HG03432 (cell line): ENCODE measurements around the gene TMC2.
"Not testable (repeated sequence)": the region's sequence is repeated elsewhere in the genome, so short reads cannot be mapped to it uniquely, and the experiment has no call there.

Source experiments
- ATAC-seq: cut with Tn5 transposase; IDR thresholded peaks from one replicate; pipeline ENCODE4 v1.9.1; 2021; ENCODE audit warnings: mild to moderate bottlenecking, moderate library complexity; ENCODE audit not compliant: unreplicated experiment

TMC2 gene

GRCh38 chr20:2657241-2657640 lies 120.9 kb downstream of the TMC2 start:
- ATAC-seq = no peak

DNA sequence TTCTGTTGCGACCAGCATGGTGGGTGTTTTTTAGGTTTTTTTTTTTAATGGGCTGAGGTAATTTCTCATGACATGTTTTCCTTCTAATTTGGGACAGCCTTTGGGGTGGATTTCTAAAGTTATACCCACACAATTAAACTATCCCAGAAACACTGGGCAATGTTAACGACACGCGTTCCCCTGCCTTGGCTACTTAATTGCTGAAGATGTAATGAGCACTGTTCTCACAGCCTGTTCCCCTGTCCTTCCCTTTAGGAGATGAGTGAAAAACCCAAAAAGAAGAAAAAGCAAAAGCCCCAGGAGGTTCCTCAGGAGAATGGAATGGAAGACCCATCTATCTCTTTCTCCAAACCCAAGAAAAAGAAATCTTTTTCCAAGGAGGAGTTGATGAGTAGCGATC lies 121.3 kb downstream of the TMC2 start:
- ATAC-seq = no peak

- ATAC-seq = no peak
Measured at GRCh38 chr20:2658414-2659354, 122.3 kb downstream of the TMC2 start.

DNA sequence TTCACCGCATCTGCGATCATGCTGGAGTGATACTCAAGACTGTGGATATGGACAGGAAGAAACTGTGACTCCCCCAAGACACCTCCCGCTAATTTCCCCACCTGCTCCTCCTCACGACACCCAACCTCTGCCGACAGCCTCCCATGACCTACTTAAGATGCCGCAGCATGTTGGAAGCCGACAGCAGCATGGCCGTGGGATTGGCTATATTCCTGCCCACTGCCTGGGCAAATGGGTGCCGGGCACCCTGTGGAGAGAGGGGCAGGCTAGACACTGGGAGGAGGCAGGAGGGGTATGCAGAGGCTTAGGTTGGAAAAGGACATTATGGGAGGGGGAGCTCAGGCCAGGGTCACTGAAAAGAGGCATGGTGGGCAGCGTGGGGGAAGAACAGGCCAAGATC lies 123.2 kb downstream of the TMC2 start:
- no peak for ATAC-seq

DNA sequence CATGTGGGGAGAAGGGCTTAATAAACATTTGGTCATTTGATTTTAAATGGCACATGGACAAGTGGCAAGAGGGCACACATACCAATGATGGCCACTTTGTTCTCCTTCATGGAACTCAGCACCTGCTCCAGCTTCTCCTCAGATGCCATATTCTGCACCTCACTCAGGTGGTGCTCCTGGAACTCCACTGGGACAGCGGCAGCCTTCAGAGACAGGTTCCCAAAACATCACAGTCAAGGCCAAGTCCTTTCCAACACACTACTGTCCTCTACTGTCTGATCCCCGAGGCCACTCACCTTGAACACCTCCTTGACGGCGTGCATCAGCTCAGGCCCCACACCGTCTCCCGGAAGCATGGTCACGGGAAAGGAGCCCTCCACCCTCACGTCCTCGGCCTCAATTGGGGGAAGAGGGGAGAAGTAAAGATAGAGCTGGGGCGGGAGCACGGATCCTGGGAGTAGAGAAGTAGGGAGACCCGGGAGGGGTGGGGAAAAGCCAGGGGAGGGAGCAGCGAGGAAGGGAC lies 127.1 kb downstream of the TMC2 start:
- ATAC-seq = no peak

DNA sequence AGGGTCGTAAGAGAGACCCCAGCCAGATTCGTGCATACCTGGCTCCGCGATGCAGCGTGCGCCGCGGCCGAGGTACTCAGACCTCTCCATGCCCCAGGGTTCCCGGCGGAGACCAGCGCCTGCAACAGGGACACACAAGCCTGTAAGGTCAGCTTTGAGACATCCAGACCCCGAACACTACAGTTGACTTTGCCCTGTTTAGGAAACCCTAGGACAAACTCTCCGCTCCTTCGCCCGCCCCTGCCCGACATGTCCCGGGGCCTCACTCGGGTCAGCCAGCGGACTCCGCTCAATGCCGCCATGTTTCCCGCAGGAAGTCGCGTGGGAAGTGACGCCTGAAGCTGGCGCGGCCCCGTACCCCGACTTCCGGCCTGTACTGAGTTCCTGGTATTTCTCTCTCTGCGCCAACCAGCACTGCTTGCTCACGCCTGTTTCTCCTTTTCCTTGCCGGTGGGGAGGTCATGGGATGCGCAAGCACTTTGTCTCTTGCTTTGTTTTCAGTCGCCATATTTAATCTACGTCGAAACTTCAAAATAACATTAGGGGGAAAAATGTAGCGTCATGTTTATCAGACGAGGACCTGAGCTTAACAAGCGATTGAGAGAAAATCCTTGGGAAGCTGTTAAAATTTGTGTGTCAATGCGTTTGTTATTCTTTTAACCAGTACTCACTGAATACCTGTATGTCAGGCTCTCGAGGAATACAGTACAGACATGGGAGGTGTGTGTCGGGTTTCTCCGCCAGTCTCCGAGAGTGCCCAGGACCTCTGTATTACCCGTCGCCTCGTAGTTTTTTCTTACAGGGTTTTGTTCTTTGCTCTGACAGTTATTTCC lies 127.7 kb downstream of the TMC2 start, which contains the start of gene IDH3B:
IDH3B (minus strand) TSS at position 330 of the 833 bp plus-strand sequence; CDS start at position 302, 28 bp downstream.
- peak; percentile 93 for ATAC-seq

DNA sequence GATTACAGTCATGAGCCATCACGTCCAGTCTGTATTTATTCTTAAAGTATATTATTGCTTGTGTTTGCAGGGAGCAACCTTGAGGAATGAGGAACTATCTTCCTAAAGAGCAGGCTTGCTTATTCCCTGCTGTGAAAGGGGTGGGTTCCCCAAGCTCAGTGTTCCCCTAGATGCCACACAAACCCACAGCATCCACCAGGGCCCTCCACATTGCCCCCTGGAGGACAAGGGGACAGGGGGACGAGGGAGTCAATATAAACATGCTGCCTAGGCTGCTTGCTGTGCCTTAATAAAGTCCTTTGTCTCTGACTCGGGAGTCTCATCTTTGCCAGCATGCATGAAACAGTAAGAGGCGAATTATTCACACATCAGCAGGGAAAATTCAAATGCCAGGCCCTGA lies 135.6 kb downstream of the TMC2 start:
- no peak for ATAC-seq

GRCh38 chr20:2672446-2672845 lies 136.1 kb downstream of the TMC2 start:
- no peak for ATAC-seq

DNA sequence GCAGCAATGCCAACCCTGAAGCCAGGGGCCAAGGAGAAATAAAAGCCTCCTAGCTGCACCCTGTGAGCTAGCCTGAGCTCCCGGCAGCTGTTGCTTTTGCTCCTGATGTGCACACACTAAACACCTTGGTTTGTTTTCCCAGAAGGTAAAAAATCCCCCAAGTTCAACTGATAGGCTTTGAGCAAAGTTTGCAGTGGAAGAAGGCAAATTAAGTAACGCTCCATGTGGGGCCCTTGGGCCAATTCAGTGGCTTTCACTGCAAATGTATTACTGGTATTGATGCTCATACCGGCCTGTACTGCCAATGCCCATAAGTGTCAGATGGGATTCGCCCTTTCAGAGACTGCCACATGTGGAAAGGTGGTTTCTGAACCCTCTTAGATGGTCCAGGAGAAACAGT lies 137.1 kb downstream of the TMC2 start:
- no peak for ATAC-seq

DNA sequence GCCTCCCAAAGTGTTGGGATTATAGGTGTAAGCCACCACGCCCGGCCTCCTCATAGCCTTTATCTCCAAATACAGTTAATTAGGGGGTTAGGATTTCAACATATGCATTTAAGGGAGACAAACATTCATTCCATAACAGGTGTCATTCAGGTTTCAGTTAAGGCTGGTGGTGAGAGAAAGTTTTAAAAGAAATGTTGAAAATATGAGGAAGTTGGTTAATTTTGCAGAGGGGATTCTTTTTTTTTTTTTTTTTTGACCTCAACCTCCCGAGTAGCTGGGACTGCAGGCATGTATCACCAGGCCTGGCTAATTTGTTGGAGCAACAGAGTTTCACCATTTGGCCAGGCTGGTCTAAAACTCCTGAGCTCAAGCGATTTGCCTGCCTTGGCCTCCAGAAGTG lies 143.7 kb downstream of the TMC2 start:
- ATAC-seq = no peak

GRCh38 chr20:2682040-2682439 lies 145.7 kb downstream of the TMC2 start:
- ATAC-seq = not testable (repeated sequence)

- ATAC-seq = not testable (repeated sequence)
Measured at GRCh38 chr20:2684817-2685216, 148.4 kb downstream of the TMC2 start.

- no peak for ATAC-seq
Measured at GRCh38 chr20:2687514-2687913, 151.1 kb downstream of the TMC2 start.

GRCh38 chr20:2688041-2688591 lies 151.7 kb downstream of the TMC2 start:
- ATAC-seq = no peak

- ATAC-seq = no peak
Measured at GRCh38 chr20:2690213-2690612, 153.8 kb downstream of the TMC2 start.

DNA sequence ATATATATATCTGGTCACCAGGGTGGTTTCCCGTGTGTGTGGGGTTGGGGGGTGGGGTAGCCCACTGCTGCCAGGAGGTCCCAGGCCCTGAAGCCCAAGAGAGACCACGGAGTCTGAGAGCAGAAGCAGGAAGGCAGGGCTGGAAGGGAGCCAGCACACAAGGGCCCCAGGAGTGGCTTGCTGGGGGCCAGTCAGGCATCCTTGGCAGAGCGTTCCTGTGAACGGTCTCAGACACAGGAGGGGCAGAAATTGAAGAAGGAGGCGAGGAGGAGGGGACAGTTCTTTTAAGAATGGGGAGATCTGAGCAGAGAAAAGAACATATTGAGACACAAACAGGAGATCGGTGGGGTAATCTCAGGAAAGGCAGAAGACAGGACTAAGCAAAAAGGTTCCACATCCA lies 154.3 kb downstream of the TMC2 start:
- no peak for ATAC-seq

- ATAC-seq = no peak
Measured at GRCh38 chr20:2691127-2691526, 154.8 kb downstream of the TMC2 start.
